ENCODE results near the gene RPS6KC1. TPM values are rescaled to one million over a fixed set of nuclear protein-coding genes. Genes with fewer than 3 reads are reported as not detected.

The RPS6KC1 gene
- total and polyA plus RNA-seq, 9 donors = 6.8 to 24.6 (median 18.8) TPM

GRCh38 chr1:213082420-213083111 is 31.5 kb downstream of the RPS6KC1 start:
- no peaks in the 10 kb centered on the region for H3K9me3 ChIP-seq
- 39 to 62% (median 47%) methylated on average over 2 of the region's 2 CpGs for WGBS, 3 donors
- no peak overlapping the region for H3K27ac ChIP-seq
- no peak for DNase-seq
- TF ChIP-seq POLR2A (IDR thresholded peaks at IDR 0.05) = no peak
- H3K36me3 ChIP-seq = no peaks in the 10 kb centered on the region
- intact Hi-C loops (cut with DNase I) = no loop called here
- H3K4me3 ChIP-seq = no peak overlapping the region
- H3K27me3 ChIP-seq = no peaks in the 10 kb centered on the region
- no peaks in the 10 kb centered on the region for H3K4me1 ChIP-seq (ENCODE audit: insufficient read depth)

GRCh38 chr1:213083112-213083445 is 32.0 kb downstream of the RPS6KC1 start:
- DNase-seq = no peak
- no peaks in the 10 kb centered on the region for H3K27me3 ChIP-seq
- 84 to 90% (median 89%) methylated on average over 3 of the region's 3 CpGs for WGBS, 3 donors
- H3K36me3 ChIP-seq = no peaks in the 10 kb centered on the region
- H3K27ac ChIP-seq = no peak overlapping the region
- no peaks in the 10 kb centered on the region for H3K9me3 ChIP-seq
- no peak overlapping the region for H3K4me3 ChIP-seq
- no peak for TF ChIP-seq CTCF (IDR thresholded peaks at IDR 0.05)
- no peak for TF ChIP-seq EP300 (IDR thresholded peaks at IDR 0.05)
- TF ChIP-seq POLR2A (IDR thresholded peaks at IDR 0.05) = no peak
- intact Hi-C loops (cut with DNase I) = no loop called here
- no peaks in the 10 kb centered on the region for H3K4me1 ChIP-seq (ENCODE audit: insufficient read depth)

- no peaks in the 10 kb centered on the region for H3K27me3 ChIP-seq
- H3K9me3 ChIP-seq = no peaks in the 10 kb centered on the region
- 93 to 98% (median 96%) methylated on average over 3 of the region's 3 CpGs for WGBS, 3 donors
- H3K36me3 ChIP-seq = no peaks in the 10 kb centered on the region
- H3K27ac ChIP-seq = no peak overlapping the region
- DNase-seq = no peak
- H3K4me3 ChIP-seq = no peak overlapping the region
- no peaks in the 10 kb centered on the region for H3K4me1 ChIP-seq (ENCODE audit: insufficient read depth)
- intact Hi-C loops (cut with DNase I) = no loop called here
- TF ChIP-seq CTCF (IDR thresholded peaks at IDR 0.05) = no peak
- no peak for TF ChIP-seq POLR2A (IDR thresholded peaks at IDR 0.05)
- TF ChIP-seq EP300 (IDR thresholded peaks at IDR 0.05) = no peak
These were observed 36.9 kb downstream of the RPS6KC1 start for GRCh38 chr1:213087911-213088310.

GRCh38 chr1:213089924-213090677 is 39.1 kb downstream of the RPS6KC1 start:
- Histone ChIP-seq H3K9me3 (no peaks in the 10 kb centered on the region), H3K36me3 (no peaks in the 10 kb centered on the region), H3K4me3 (no peak overlapping the region), H3K27ac (no peak overlapping the region), H3K27me3 (no peaks in the 10 kb centered on the region), H3K4me1 (ENCODE audit: insufficient read depth) (peaks cover 3% of the 10 kb centered on the region)
- TF ChIP-seq CTCF (IDR thresholded peaks at IDR 0.05) = no peak
- DNase-seq = no peak
- intact Hi-C loops (cut with DNase I) = no loop called here

GRCh38 chr1:213094446-213094845 is 43.4 kb downstream of the RPS6KC1 start:
- no peak for TF ChIP-seq CTCF (IDR thresholded peaks at IDR 0.05)
- no peak for TF ChIP-seq EP300 (IDR thresholded peaks at IDR 0.05)
- no peak for TF ChIP-seq POLR2A (IDR thresholded peaks at IDR 0.05)
- DNase-seq = no peak
- no peak overlapping the region for H3K4me3 ChIP-seq
- no peaks in the 10 kb centered on the region for H3K27me3 ChIP-seq
- H3K4me1 ChIP-seq (ENCODE audit: insufficient read depth) = peaks cover 3% of the 10 kb centered on the region
- no peak overlapping the region for H3K27ac ChIP-seq
- WGBS, 3 donors = 8 to 34% (median 25%) methylated on average over 3 of the region's 3 CpGs
- intact Hi-C loops (cut with DNase I) = no loop called here
- H3K36me3 ChIP-seq = no peaks in the 10 kb centered on the region
- H3K9me3 ChIP-seq = no peaks in the 10 kb centered on the region

All from ovary (tissue), 9 donors.